Fibroblast of skin of left quadriceps (primary cell): ENCODE results near the gene SSTR4.
"Not testable (repeated sequence)": the region's sequence is repeated elsewhere in the genome, so short reads cannot be mapped to it uniquely, and the experiment has no call there.

Source experiments
- DNase-seq, 2 experiments: peaks; one replicate each; pipeline ENCODE4 v3.0.0-alpha.2; 2013; ENCODE audit warnings: low read depth in 2 of 2

Gene SSTR4

DNA sequence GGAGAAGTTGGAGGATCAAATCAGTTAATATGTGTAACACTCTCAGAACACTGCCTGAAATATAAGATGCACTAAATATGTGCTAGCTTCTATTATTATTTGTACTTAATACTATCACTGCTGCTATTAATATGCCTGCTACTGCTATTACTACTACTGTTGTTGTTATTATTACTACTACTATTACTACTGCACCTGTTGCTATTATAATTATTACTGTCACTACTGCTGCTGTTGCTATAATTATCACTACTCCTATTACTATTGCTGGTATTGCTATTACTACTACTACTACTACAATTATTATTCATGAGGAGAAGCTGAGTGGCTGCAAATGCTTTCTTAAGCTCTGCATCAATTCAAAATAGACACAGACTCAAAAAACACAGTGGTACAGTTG is 16.7 kb upstream of the SSTR4 start:
- no peak for DNase-seq

DNA sequence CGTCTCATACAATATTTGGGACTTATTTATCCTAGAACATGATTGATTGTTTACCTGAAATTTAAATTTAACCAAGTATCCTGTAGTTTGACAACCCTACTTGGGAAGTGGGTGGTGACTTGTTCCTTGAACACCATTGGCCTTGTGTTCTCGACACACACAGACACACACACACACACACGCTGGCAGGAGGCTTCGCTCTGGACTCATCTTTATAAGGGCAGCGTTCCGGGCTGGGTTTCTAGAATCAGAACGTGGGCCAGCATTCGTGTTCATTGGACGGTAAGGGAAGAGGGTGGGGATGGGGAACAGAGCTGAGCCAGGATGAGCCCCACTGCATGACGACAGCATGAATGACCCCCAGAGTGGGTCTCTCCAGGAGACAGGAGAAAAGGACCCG is 16.2 kb upstream of the SSTR4 start:
- DNase-seq = no peak

GRCh38 chr20:23019403-23019802 is 15.7 kb upstream of the SSTR4 start:
- no peak for DNase-seq

DNA sequence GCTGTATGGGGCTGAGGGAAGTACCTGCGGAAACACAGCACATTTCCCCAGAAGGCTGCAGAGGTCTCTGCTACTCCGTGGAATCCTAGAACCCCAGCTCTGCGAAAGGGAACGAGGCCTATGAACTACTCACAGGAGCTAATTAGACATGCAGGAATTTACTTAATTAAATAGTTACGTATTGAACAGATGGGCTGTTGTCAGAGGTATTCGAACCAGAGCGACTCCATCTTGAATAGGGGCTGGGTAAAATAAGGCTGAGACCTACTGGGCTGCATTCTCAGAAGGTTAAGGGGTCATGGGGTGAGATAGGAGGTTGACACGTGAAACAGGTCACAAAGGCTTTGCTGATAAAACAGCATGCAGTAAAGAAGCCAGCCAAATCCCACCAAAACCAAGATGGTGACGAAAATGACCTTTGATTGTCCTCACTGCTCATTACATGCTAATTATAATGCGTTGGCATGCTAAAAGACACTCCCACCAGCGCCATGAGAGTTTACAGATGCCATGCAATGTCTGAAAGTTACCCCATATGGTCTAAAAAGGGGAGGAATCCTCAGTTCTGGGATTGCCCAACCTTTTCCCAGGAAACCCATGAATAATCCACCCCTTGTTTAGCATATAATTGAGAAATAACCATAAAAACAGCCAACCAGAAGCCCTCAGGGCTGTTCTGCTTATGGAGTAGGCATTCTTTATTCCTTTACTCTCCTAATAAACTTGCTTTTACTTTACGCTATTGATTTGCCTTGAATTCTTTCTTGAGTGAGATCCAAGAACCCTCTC is 14.7 kb upstream of the SSTR4 start:
- no peak for DNase-seq

GRCh38 chr20:23021541-23021940 is 13.6 kb upstream of the SSTR4 start:
- no peak for DNase-seq

DNA sequence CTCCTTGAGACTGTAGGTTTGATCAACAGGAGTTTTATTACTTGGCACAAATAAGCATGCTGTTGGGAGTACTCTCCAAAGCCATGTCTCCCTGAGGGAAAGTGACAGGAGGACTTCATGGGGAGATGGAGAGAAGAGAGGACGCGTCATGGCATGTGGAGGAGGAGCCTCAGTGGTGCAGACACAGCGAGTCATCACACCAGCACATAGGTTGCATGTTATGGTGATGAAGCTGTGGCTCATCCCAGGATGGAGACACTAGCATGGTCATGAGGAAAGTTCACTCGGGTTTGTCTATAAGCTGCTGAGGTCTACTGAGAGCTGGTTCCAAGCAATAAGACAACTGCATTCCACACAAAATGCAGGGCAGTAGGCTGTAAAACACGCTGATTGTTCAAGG is 13.2 kb upstream of the SSTR4 start:
- DNase-seq = no peak

DNA sequence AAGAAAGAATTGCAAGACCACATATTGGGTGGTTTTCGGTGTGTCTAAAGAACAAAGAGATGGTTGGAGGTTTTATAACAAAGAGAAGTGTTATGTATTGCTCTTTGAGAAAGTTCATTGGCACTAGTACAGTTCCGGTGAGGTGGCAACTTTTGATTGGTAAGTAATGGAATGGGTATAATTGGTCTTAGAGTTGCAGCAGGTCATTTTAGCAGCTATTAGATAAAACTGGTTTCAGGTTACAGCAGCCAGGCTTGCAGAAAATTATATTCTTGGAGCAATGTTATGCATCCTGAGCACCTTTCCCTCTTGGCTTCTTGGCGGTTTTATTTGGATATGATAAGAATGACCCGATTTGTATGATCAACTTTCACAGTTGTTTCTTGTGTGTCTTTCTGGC is 12.3 kb upstream of the SSTR4 start:
- DNase-seq = no peak

- DNase-seq = no peak
Observed at GRCh38 chr20:23023621-23024177, 11.4 kb upstream of the SSTR4 start.

GRCh38 chr20:23024701-23025100 is 10.4 kb upstream of the SSTR4 start:
- no peak for DNase-seq

DNA sequence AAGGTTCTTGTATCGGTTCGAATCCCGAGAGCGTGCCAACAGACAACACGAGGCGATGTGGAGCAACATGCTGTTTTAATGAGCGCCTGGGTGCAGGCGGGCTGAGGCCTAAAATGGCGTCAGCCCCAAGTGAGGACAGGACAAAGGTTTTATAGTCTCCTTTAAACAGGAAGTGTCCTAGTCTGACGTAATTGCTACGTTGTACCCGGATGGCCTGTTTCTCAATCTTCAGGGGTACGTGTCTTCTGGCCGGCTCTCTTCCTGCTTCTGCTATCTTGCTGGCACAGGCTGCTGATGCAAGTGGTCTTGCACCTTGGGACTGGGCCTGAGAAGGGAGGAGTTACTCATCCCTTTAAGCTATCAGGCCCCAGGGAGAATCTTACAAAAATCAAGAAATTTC is 9.6 kb upstream of the SSTR4 start:
- DNase-seq = not testable (repeated sequence)

DNA sequence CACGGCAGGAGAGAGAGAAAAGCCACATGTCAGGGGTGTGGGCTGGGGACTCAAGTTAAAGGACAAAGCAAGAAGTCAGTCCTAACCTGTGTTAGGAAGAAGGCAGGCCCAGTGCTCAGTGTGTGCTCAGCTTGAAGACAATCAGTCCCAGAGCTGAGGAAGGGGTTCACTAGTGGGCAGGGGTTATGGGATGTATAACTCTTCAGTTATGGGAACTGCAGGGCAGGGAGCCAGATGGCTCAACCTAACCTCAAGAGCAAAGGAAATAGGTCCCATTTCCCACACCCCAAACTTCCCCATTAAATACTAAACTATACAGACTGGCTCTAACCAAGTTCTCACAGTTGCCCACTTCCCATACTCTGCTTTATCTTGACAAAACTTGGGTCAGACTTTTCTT is 7.4 kb upstream of the SSTR4 start:
- DNase-seq = no peak

GRCh38 chr20:23028392-23028791 is 6.7 kb upstream of the SSTR4 start:
- DNase-seq = no peak

DNA sequence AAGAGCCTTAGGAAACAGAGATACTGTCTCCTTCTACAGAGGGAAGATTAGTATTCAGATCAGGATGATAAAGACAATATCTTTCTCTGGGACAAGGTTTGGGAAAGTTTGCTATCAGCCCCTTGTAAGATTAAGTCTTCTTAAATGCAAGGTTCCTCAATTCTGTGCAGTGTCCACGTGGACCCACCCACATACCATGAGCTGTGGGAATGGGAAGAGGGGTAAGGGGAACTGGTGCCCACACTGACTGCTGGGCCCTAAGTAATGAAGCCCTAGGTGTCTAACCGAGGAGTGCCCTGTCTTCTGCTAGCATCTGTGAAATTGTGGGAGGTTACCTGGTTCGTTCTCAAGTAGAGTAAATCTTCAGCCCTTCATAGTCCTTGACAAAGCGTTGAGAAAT is 5.8 kb upstream of the SSTR4 start:
- no peak for DNase-seq

DNA sequence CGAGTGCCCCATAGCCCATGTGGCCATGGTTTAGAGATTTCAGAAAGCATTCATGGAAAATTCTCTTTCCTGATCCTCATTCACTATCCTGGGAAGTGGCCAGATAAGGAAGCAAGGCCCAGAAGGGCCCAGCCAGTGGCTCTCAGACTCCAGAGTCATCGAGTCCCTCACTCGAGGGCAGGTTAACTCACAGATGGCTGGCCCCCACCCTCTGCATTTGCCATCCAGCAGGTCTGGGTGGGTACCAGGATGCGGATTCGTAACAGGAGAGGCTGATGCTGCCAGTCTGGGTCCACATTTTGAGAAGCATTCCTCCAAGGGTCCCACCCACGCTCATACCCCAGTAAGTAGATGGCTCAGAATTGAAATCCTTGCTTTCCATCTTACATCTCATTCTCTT is 3.8 kb upstream of the SSTR4 start:
- DNase-seq = no peak

DNA sequence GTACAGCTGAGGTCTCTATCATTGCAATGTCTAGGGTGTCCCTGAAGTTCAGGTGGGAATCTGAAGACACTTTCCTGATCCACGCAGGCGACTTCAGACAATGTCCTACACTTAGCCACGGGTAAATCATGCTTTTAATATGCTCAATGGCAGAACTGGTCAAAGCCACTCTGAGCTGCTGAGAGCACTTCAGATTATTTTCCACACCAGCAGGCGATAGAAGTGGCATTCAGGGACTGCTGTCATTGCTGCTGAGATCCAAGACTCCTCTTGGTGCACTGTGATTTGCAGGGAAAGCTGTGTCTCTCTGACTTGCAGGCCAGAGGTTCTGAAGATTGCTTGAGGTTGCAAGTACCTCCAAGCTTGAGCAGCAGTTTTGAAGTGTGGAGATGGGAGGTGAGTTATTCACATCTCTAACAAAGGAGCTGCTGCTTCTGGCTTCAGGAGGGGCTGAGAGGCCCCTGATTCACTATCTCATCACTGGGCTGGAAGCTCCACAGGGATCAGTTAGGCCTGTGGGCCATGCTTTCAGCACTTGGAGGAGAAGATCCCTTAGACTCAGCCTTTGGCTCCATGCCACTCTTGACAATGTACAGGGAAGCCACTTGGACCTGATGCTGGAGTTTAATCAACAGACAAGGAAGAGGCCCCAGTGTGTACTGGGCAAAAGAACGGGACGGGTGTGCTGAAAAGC is 2.9 kb upstream of the SSTR4 start:
- no peak for DNase-seq

GRCh38 chr20:23032750-23033078 is 2.4 kb upstream of the SSTR4 start:
- DNase-seq = no peak

- DNase-seq = no peak
Observed at GRCh38 chr20:23033918-23034317, 1.2 kb upstream of the SSTR4 start.

GRCh38 chr20:23035731-23036130 is 619 bp downstream of the SSTR4 start:
- DNase-seq = no peak

DNA sequence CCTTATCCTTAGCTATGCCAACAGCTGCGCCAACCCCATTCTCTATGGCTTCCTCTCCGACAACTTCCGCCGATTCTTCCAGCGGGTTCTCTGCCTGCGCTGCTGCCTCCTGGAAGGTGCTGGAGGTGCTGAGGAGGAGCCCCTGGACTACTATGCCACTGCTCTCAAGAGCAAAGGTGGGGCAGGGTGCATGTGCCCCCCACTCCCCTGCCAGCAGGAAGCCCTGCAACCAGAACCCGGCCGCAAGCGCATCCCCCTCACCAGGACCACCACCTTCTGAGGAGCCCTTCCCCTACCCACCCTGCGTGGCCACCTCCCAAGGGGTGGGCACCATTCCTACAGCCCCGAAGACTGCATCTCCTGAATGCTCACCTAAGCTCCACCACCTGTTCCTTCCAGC is 1.3 kb downstream of the SSTR4 start:
- DNase-seq = no peak

GRCh38 chr20:23037017-23037481 is 1.9 kb downstream of the SSTR4 start:
- no peak for DNase-seq

DNA sequence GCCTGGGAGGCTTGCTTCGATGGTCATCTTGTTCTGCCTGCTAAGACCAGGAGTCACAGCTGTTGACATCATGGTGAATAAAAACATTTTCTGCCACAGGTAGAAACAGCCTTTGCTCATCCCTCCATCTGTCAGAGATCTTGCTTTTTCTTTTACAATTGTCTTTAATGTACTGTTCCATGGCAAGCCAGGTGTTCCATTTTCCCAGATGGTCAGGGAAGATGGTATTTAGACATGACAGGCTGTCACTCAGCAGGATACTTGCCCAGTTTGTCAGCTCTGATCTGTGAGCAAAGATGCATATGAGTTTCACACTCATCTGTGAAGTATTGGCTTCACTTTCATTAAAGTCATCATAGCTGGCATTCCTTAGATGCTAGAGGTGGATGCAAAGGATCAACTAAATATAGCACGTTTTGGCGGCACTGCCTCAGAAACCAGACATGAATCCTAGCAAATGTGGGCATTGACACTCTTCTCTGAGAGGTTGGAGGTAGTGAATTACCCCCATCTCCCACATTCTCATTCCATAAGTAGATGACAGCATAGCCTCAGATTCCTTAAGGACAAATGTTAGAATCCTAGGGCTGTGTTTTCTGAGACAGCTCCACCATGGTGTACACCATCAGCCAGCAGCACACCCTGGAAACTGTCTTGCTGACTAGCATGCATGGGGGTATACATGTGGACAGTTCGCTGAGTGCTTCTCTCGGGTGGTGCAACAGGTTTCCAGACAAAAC is 4.2 kb downstream of the SSTR4 start:
- DNase-seq = no peak

DNA sequence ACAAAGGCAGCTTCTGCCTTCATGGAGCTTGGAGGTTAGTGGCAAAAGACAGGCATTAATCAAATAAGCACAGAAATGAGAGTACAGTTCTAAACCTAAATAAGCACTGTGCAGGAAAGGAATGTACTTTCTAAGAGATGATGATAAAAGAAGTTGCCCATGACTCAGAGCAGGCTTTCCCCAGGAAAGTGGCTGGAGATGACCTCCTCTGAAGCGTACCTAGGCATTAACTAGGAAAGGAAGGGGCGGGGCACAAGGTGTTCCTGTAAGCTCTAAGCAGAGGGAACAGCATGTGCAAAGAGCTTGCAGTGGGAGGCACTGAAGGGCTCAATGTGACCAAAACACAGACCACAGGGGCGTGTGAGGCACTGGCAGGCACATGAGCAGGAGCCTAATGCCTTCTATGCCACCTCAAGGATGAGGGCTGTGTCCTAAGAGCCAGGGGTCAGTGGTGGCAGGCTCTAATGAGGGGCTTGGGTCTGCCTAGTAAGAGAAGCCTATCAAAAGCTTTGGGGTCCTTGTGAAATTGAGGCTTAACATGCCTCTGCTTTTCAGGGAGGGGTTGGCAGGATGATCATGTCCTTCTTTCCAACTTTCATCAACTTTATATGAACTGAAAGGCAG is 4.9 kb downstream of the SSTR4 start:
- no peak for DNase-seq
